HCT116 (cell line): Measurements from ENCODE around the gene PGLYRP4. TPM values are rescaled to one million over a fixed set of nuclear protein-coding genes. Genes with fewer than 3 reads are reported as not detected.

Source experiments
- ATAC-seq: fragments of 200-7000 bp; cut with Tn5 transposase; 2 replicates; pipeline ENCODE4 v1.9.1; 2020; ENCODE audit warnings: mild to moderate bottlenecking, moderate library complexity
- Bru-seq: library from RNA; stranded (reverse); fragments of 400-500 nt; gene quantifications from one replicate; lab custom pipeline; 2021; lab: Mats Ljungman, UMichigan
- BruChase-seq, 2 experiments: library from RNA; stranded (reverse); fragments of 400-500 nt; gene quantifications; one replicate each; lab custom pipeline; 2021; lab: Mats Ljungman, UMichigan
- BruUV-seq: library from RNA; stranded (reverse); fragments of 400-500 nt; replicated peaks from 2 replicates; lab custom pipeline; 2021; lab: Mats Ljungman, UMichigan
- CTCF ChIA-PET: fragments of 300-600 bp; sonication (Branson Sonifier 250); formaldehyde crosslinking; loops from one replicate; lab custom pipeline; 2021; ENCODE audit warnings: antibody characterized with exemption; lab: Charles Lee
- POLR2A ChIA-PET: fragments of 300-600, 350-600 bp; sonication (Branson Sonifier 250); formaldehyde crosslinking; loops from one replicate; lab custom pipeline; 2021; ENCODE audit warnings: antibody characterized with exemption; lab: Charles Lee
- RAD21 ChIA-PET, 2 experiments: fragments of 300-600 bp; sonication (Branson Sonifier 250); formaldehyde crosslinking; loops; one replicate each; lab custom pipeline; 2023; ENCODE audit warnings: low total read pairs in 2 of 2; ENCODE audit not compliant: uncharacterized antibody in 2 of 2, unreplicated experiment in 2 of 2, low non-redundant PET in 1 of 2; lab: Charles Lee
- DNase-seq: peaks from one replicate; pipeline ENCODE4 v3.0.0-alpha.2; 2010; ENCODE audit warnings: low read depth, low spot score
- H2AFZ ChIP-seq: fragments of 200-600 bp; shearing (Covaris generic), sonication (generic); 2 replicates; pipeline ENCODE4 v1.6.1; 2017; ENCODE audit warnings: low read depth, mixed run types, mixed read lengths, antibody characterized with exemption, low read length; ENCODE audit not compliant: poor library complexity, severe bottlenecking
- H3K27ac ChIP-seq: 2 replicates; pipeline ENCODE4 v1.5.1; 2012; ENCODE audit warnings: low read depth, low read length
- H3K27me3 ChIP-seq: fragments of 200-600 bp; sonication (generic); 2 replicates; pipeline ENCODE4 v1.6.1; 2016; ENCODE audit warnings: mixed run types, low read length, mixed read lengths; ENCODE audit not compliant: insufficient read depth
- H3K36me3 ChIP-seq, 2 experiments: fragments of 200-500 bp in 1 of 2; fragments of 200-600 bp in 1 of 2; sonication (Bioruptor generic) in 1 of 2; sonication (generic) in 1 of 2; 2 replicates each; pipeline versions ENCODE4 v1.5.1 to v1.6.1; 2014 to 2016; ENCODE audit warnings: low read length in 2 of 2, inconsistent platforms in 1 of 2, mixed read lengths in 1 of 2, mixed run types in 1 of 2; ENCODE audit not compliant: insufficient read depth in 2 of 2, control insufficient read depth in 1 of 2
- H3K4me1 ChIP-seq, 2 experiments: fragments of 200-600 bp in 1 of 2; sonication (generic) in 1 of 2; 2 replicates each; pipeline versions ENCODE4 v1.5.1 to v1.6.1; 2012 to 2017; ENCODE audit warnings: low read length in 2 of 2, inconsistent platforms in 1 of 2, mild to moderate bottlenecking in 1 of 2, mixed read lengths in 1 of 2, mixed run types in 1 of 2, moderate library complexity in 1 of 2; ENCODE audit not compliant: insufficient read depth in 2 of 2, control insufficient read depth in 1 of 2
- H3K4me2 ChIP-seq: fragments of 200-600 bp; sonication (generic); 2 replicates; pipeline ENCODE4 v1.6.1; 2017; ENCODE audit warnings: mixed run types, low read length, mixed read lengths
- H3K4me3 ChIP-seq, 2 experiments: fragments of 200-600 bp in 1 of 2; sonication (generic) in 1 of 2; replicated peaks in 1 of 2; 2 replicates each; pipeline ENCODE4 v1.5.1; 2011 to 2016; ENCODE audit warnings: low read length in 2 of 2, control low read depth in 1 of 2, low read depth in 1 of 2, mild to moderate bottlenecking in 1 of 2, mixed read lengths in 1 of 2, mixed run types in 1 of 2
- H3K79me2 ChIP-seq: fragments of 200-600 bp; sonication (generic); 2 replicates; pipeline ENCODE4 v1.6.1; 2017; ENCODE audit warnings: mild to moderate bottlenecking, mixed run types, low read length, moderate library complexity, mixed read lengths; ENCODE audit not compliant: insufficient read depth
- H3K9ac ChIP-seq: fragments of 200-600 bp; sonication (generic); 2 replicates; pipeline ENCODE4 v1.6.1; 2016; ENCODE audit warnings: low read length, mixed read lengths
- H3K9me2 ChIP-seq: fragments of 200-600 bp; sonication (generic), shearing (Covaris generic); 2 replicates; pipeline ENCODE4 v1.6.1; 2017; ENCODE audit warnings: mixed run types, mild to moderate bottlenecking, moderate library complexity; ENCODE audit not compliant: insufficient read depth
- H3K9me3 ChIP-seq, 2 experiments: fragments of 200-500 bp in 1 of 2; fragments of 200-600 bp in 1 of 2; sonication (Bioruptor generic) in 1 of 2; sonication (generic) in 1 of 2; 2 replicates each; pipeline ENCODE4 v1.6.1; 2014 to 2017; ENCODE audit warnings: low read length in 2 of 2, mixed read lengths in 2 of 2, inconsistent platforms in 1 of 2, low read depth in 1 of 2, mild to moderate bottlenecking in 1 of 2, mixed run types in 1 of 2, moderate library complexity in 1 of 2; ENCODE audit not compliant: control insufficient read depth in 1 of 2, insufficient read depth in 1 of 2
- H4K20me1 ChIP-seq: fragments of 200-600 bp; sonication (generic), shearing (Covaris generic); 2 replicates; pipeline ENCODE4 v1.6.1; 2017; ENCODE audit warnings: mixed run types, mild to moderate bottlenecking, moderate library complexity; ENCODE audit not compliant: insufficient read depth
- CEBPB ChIP-seq: IDR thresholded peaks from 2 replicates; pipeline ENCODE4 v1.6.1; 2012; ENCODE audit warnings: low read depth
- EGR1 ChIP-seq: IDR thresholded peaks from 2 replicates; pipeline ENCODE4 v1.6.1; 2012; ENCODE audit warnings: low read depth
- FOSL1 ChIP-seq: IDR thresholded peaks from 2 replicates; pipeline ENCODE4 v1.6.1; 2012; ENCODE audit warnings: low read depth
- POLR2A ChIP-seq: IDR thresholded peaks from 2 replicates; pipeline ENCODE4 v1.7.0; 2011; ENCODE audit warnings: borderline replicate concordance; ENCODE audit not compliant: insufficient read depth, insufficient read length; ENCODE audit errors: extremely low read depth
- POLR2AphosphoS5 ChIP-seq: IDR thresholded peaks from 2 replicates; pipeline ENCODE4 v1.6.1; 2011; ENCODE audit warnings: mild to moderate bottlenecking, low read depth, low read length, moderate library complexity
- RAD21 ChIP-seq: IDR thresholded peaks from 2 replicates; pipeline ENCODE4 v1.6.1; 2012; ENCODE audit warnings: low read depth, mild to moderate bottlenecking
- REST ChIP-seq: IDR thresholded peaks from 2 replicates; pipeline ENCODE4 v1.6.1; 2012; ENCODE audit warnings: low read depth
- SIN3A ChIP-seq: IDR thresholded peaks from 2 replicates; pipeline ENCODE4 v1.6.1; 2012; ENCODE audit warnings: low read depth
- SP1 ChIP-seq: IDR thresholded peaks from 2 replicates; pipeline ENCODE4 v1.6.1; 2012; ENCODE audit warnings: low read depth
- TCF7L2 ChIP-seq: IDR thresholded peaks from 2 replicates; pipeline ENCODE4 v1.7.0; 2011; ENCODE audit warnings: borderline replicate concordance, inconsistent platforms; ENCODE audit not compliant: insufficient read depth, insufficient read length; ENCODE audit errors: extremely low read depth
- YY1 ChIP-seq: IDR thresholded peaks from 2 replicates; pipeline ENCODE4 v1.6.1; 2011; ENCODE audit warnings: low read length, low read depth, moderate library complexity, mild to moderate bottlenecking; ENCODE audit not compliant: insufficient replicate concordance; ENCODE audit errors: extremely low read depth
- ZBTB33 ChIP-seq: IDR thresholded peaks from 2 replicates; pipeline ENCODE4 v1.6.1; 2011; ENCODE audit warnings: mild to moderate bottlenecking, low read length, moderate library complexity; ENCODE audit not compliant: insufficient replicate concordance; ENCODE audit errors: extremely low read depth
- ZFX ChIP-seq: fragments of 450-650 bp; IDR thresholded peaks from 2 replicates; pipeline ENCODE4 v1.6.1; 2017
- ZNF274 ChIP-seq: fragments of 200-500 bp; sonication (Bioruptor generic); IDR thresholded peaks from 2 replicates; pipeline ENCODE4 v1.6.1; 2014; ENCODE audit warnings: mild to moderate bottlenecking, low read depth, low read length, inconsistent platforms
- intact Hi-C: fragments of 100-400 bp; cut with micrococcal nuclease; formaldehyde crosslinking; loops from 2 replicates; pipeline ENCODE4 v1.10.0; 2022
- long read RNA-seq: library from polyadenylated mRNA; unstranded; transcript quantifications from one replicate; pipeline ENCODE4 v2.0.0, GENCODE V29; 2021; ENCODE audit not compliant: unreplicated experiment
- polyA plus RNA-seq: library from polyadenylated mRNA; unstranded; fragments of >200 nt; gene quantifications from 2 replicates; pipeline ENCODE4 v1.2.1, GENCODE V29; 2012; ENCODE audit warnings: missing spikeins
- total RNA-seq: library from RNA; stranded (reverse); gene quantifications from one replicate; pipeline ENCODE4 v1.2.1, GENCODE V29; 2021; ENCODE audit not compliant: unreplicated experiment
- TF ChIP-seq, protein P1 (sequence below), 3 experiments: fragments of 200-600 bp in 1 of 3; sonication (generic) in 1 of 3; IDR thresholded peaks in 2 of 3; conservative IDR thresholded peaks in 1 of 3; 2 replicates each; pipeline ENCODE4 v1.5.1; 2012 to 2017; ENCODE audit warnings: low read depth in 2 of 3, low read length in 2 of 3, antibody characterized with exemption in 1 of 3, borderline replicate concordance in 1 of 3, control low read depth in 1 of 3, mild to moderate bottlenecking in 1 of 3, mixed read lengths in 1 of 3, mixed run types in 1 of 3, moderate library complexity in 1 of 3; ENCODE audit not compliant: insufficient read depth in 1 of 3
- TF ChIP-seq, protein P2 (sequence below): IDR thresholded peaks from 2 replicates; pipeline ENCODE4 v1.6.1; 2012

PGLYRP4 gene, protein sequence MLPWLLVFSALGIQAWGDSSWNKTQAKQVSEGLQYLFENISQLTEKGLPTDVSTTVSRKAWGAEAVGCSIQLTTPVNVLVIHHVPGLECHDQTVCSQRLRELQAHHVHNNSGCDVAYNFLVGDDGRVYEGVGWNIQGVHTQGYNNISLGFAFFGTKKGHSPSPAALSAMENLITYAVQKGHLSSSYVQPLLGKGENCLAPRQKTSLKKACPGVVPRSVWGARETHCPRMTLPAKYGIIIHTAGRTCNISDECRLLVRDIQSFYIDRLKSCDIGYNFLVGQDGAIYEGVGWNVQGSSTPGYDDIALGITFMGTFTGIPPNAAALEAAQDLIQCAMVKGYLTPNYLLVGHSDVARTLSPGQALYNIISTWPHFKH
- total RNA-seq = not detected
- polyA plus RNA-seq = not detected in 2 replicates
- percentile 5 among the genes with signal in this experiment for Bru-seq, nascent RNA
- not detected for BruChase-seq, experiment 1, labeled RNA remaining after a 6-hour chase
- BruChase-seq, experiment 2, labeled RNA remaining after a 2-hour chase = not detected
- long read RNA-seq = 0 reads

- Histone ChIP-seq H3K27ac (no peak within 1 kb of the TSS), H3K9ac (no peak within 1 kb of the TSS), H3K79me2 (no peaks in the 10 kb centered on the region), H2AFZ (no peak within 1 kb of the TSS), H3K4me1 (no peaks in the 10 kb centered on the region), H3K9me3 (no peaks in the 10 kb centered on the region), H3K27me3 (peaks cover 44% of the 10 kb centered on the region), H3K4me3 (no peak within 1 kb of the TSS), H4K20me1 (no peaks in the 10 kb centered on the region), H3K9me2 (no peaks in the 10 kb centered on the region), H3K4me2 (no peak within 1 kb of the TSS), H3K36me3 (no peaks in the 10 kb centered on the region)
- peak; percentile 3 for DNase-seq
- CTCF ChIA-PET = interaction anchor here (1.4 kb wide), 1 partner anchor 146 kb away, joined by 3 read pairs; no protein-coding TSS in a partner anchor
- ATAC-seq = peak; percentile 75
- POLR2A ChIA-PET = no interaction called here
- intact Hi-C loops = no loop called here
- RAD21 ChIA-PET = no interaction called here
- no TSS peak for BruUV-seq
- TF ChIP-seq SIN3A (no peak), FOSL1 (no peak), CEBPB (no peak), RAD21 (no peak), ZNF274 (no peak), POLR2AphosphoS5 (no peak), EGR1 (no peak), REST (no peak), TCF7L2 (no peak), SP1 (no peak), YY1 (no peak), ZBTB33 (no peak), POLR2A (no peak), ZFX (no peak)
- TF ChIP-seq, protein P1, sequence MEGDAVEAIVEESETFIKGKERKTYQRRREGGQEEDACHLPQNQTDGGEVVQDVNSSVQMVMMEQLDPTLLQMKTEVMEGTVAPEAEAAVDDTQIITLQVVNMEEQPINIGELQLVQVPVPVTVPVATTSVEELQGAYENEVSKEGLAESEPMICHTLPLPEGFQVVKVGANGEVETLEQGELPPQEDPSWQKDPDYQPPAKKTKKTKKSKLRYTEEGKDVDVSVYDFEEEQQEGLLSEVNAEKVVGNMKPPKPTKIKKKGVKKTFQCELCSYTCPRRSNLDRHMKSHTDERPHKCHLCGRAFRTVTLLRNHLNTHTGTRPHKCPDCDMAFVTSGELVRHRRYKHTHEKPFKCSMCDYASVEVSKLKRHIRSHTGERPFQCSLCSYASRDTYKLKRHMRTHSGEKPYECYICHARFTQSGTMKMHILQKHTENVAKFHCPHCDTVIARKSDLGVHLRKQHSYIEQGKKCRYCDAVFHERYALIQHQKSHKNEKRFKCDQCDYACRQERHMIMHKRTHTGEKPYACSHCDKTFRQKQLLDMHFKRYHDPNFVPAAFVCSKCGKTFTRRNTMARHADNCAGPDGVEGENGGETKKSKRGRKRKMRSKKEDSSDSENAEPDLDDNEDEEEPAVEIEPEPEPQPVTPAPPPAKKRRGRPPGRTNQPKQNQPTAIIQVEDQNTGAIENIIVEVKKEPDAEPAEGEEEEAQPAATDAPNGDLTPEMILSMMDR (IDR thresholded peaks at IDR 0.05 in 2 of 3, conservative IDR thresholded peaks at IDR 0.05 in 1 of 3; ENCODE audit: borderline replicate concordance in 1 of 3, insufficient read depth in 1 of 3, low read depth in 2 of 3, low read length in 2 of 3) = no peak
- TF ChIP-seq, protein P2, sequence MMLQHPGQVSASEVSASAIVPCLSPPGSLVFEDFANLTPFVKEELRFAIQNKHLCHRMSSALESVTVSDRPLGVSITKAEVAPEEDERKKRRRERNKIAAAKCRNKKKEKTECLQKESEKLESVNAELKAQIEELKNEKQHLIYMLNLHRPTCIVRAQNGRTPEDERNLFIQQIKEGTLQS = no peak
Observed at GRCh38 chr1:153348511-153349362, at the start of gene PGLYRP4. TSS of gene PGLYRP4 (minus strand) at chr1:153348841. CDS start at chr1:153347932, 909 bp downstream.
